SU-DHL-6 (cell line): ENCODE measurements around the gene NCKAP1.
A peak's percentile ranks its signal among the peaks of the same experiment; 100 is the strongest.

Experiments used
- H2AFZ ChIP-seq: fragments of 200-600 bp; sonication (generic); 2 replicates; pipeline ENCODE4 v1.6.1; 2014; ENCODE audit warnings: low read depth, mild to moderate bottlenecking, moderate library complexity, mixed read lengths, antibody characterized with exemption, low read length; ENCODE audit not compliant: severe bottlenecking
- H3F3A ChIP-seq: fragments of 200-600 bp; shearing (Covaris generic); 2 replicates; pipeline ENCODE4 v1.6.0; 2016; ENCODE audit warnings: antibody characterized with exemption, mild to moderate bottlenecking; ENCODE audit not compliant: insufficient read depth
- H3K27ac ChIP-seq: fragments of 200-600 bp; sonication (generic); 2 replicates; pipeline ENCODE4 v1.5.1; 2016; ENCODE audit warnings: low read depth, mild to moderate bottlenecking, low read length, moderate library complexity, mixed read lengths
- H3K27me3 ChIP-seq: fragments of 200-600 bp; sonication (generic), shearing (Covaris generic); 2 replicates; pipeline ENCODE4 v1.6.0; 2014; ENCODE audit warnings: mild to moderate bottlenecking, low read length
- H3K36me3 ChIP-seq: fragments of 200-600 bp; sonication (generic); 2 replicates; pipeline ENCODE4 v1.6.1; 2014; ENCODE audit warnings: mild to moderate bottlenecking, low read length, mixed read lengths
- H3K4me2 ChIP-seq: fragments of 300-600, 200-600 bp; shearing (Covaris generic), sonication (generic); 2 replicates; pipeline ENCODE4 v1.6.0; 2014; ENCODE audit warnings: low read length, low read depth, mild to moderate bottlenecking; ENCODE audit not compliant: poor library complexity, severe bottlenecking
- H3K4me3 ChIP-seq: fragments of 200-600 bp; sonication (generic); 2 replicates; pipeline ENCODE4 v1.5.1; 2014; ENCODE audit warnings: antibody characterized with exemption, low read length, mild to moderate bottlenecking, mixed read lengths; ENCODE audit not compliant: insufficient read depth, poor library complexity, severe bottlenecking
- H3K79me2 ChIP-seq: fragments of 200-600 bp; sonication (generic); 2 replicates; pipeline ENCODE4 v1.6.1; 2014; ENCODE audit warnings: mild to moderate bottlenecking, low read length, moderate library complexity; ENCODE audit not compliant: insufficient read depth
- H3K9ac ChIP-seq: fragments of 200-600 bp; sonication (generic); 2 replicates; pipeline ENCODE4 v1.7.0; 2014; ENCODE audit warnings: mild to moderate bottlenecking, low read length
- H3K9me2 ChIP-seq: fragments of 200-600 bp; sonication (generic); replicated peaks from 2 replicates; pipeline ENCODE4 v1.6.1; 2014; ENCODE audit warnings: low read length; ENCODE audit not compliant: insufficient read depth
- H3K9me3 ChIP-seq: fragments of 200-600 bp; sonication (generic); 2 replicates; pipeline ENCODE4 v1.6.1; 2014; ENCODE audit warnings: low read length, mixed read lengths; ENCODE audit not compliant: insufficient read depth
- H4K20me1 ChIP-seq: fragments of 200-600 bp; sonication (generic); 2 replicates; pipeline ENCODE4 v1.6.1; 2014; ENCODE audit warnings: low read depth, mild to moderate bottlenecking, antibody characterized with exemption, low read length, moderate library complexity, mixed read lengths
- EZH2phosphoT487 ChIP-seq: fragments of 200-600 bp; sonication (generic), shearing (Covaris generic); conservative IDR thresholded peaks from 2 replicates; pipeline ENCODE4 v1.6.1; 2018; ENCODE audit warnings: mild to moderate bottlenecking, antibody characterized with exemption, low read length, moderate library complexity, mixed read lengths
- TF ChIP-seq, protein P1 (sequence below): fragments of 200-600 bp; sonication (generic); IDR thresholded peaks from one replicate; pipeline ENCODE4 v1.5.1; 2017; ENCODE audit warnings: antibody characterized with exemption, mild to moderate bottlenecking, low read length, moderate library complexity; ENCODE audit not compliant: insufficient read depth, poor library complexity, severe bottlenecking

Gene NCKAP1

DNA sequence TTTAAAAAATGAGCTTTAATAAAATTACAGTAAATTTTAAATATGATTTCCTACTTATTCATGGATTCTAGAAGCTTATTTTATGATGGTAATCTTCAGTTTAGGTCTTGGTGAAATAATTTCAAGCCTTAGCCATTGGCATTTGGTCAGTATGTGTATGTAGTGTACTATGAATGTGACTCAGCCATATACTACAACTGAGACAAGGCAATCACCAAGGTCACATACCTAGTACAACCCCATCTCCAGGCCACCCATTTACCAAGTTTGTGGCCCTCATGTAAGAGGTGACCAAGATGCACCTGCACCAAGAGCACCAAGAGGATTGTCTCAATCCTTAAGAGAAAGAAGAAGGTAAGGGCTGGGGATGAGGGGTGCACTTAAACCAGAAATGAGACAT lies 117.0 kb downstream of the NCKAP1 start:
- Histone ChIP-seq H3K27ac (no peak overlapping the region), H3K27me3 (no peaks in the 10 kb centered on the region), H2AFZ (no peak overlapping the region), H3K9me3 (no peaks in the 10 kb centered on the region), H3K9ac (no peak overlapping the region), H3K79me2 (no peaks in the 10 kb centered on the region), H3K9me2 (no peaks in the 10 kb centered on the region), H3K36me3 (no peaks in the 10 kb centered on the region), H3F3A (no peaks in the 10 kb centered on the region), H3K4me2 (peak overlapping the region; percentile 30), H4K20me1 (no peaks in the 10 kb centered on the region), H3K4me3 (no peak overlapping the region)
- no peak for TF ChIP-seq EZH2phosphoT487
- TF ChIP-seq, protein P1, sequence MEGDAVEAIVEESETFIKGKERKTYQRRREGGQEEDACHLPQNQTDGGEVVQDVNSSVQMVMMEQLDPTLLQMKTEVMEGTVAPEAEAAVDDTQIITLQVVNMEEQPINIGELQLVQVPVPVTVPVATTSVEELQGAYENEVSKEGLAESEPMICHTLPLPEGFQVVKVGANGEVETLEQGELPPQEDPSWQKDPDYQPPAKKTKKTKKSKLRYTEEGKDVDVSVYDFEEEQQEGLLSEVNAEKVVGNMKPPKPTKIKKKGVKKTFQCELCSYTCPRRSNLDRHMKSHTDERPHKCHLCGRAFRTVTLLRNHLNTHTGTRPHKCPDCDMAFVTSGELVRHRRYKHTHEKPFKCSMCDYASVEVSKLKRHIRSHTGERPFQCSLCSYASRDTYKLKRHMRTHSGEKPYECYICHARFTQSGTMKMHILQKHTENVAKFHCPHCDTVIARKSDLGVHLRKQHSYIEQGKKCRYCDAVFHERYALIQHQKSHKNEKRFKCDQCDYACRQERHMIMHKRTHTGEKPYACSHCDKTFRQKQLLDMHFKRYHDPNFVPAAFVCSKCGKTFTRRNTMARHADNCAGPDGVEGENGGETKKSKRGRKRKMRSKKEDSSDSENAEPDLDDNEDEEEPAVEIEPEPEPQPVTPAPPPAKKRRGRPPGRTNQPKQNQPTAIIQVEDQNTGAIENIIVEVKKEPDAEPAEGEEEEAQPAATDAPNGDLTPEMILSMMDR, result no peak

DNA sequence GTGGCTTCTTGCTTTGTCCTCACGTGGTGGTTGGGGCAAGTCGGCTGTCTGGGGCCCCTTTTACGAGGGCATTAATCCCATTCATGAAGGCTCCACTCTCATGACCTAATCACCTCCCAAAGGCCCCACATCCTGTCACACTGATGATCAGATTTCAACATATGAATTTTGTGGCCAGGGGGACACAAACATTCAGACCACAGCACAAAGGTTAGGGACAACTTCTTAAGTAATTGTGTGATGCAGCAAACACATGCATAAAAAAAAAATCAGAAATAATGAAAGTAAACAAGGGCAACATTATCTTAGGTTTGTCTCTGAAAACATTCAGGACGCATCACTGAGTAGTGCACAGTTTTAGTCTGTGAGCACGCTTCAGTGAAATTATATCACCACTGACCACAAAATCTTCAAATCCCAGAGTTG lies 117.6 kb downstream of the NCKAP1 start:
- H4K20me1 ChIP-seq, result no peaks in the 10 kb centered on the region
- TF ChIP-seq EZH2phosphoT487, result no peak
- TF ChIP-seq, protein P1, result no peak
- H3K9me2 ChIP-seq, result no peaks in the 10 kb centered on the region
- no peaks in the 10 kb centered on the region for H3F3A ChIP-seq
- no peaks in the 10 kb centered on the region for H3K79me2 ChIP-seq
- no peak overlapping the region for H2AFZ ChIP-seq
- H3K27me3 ChIP-seq, result no peaks in the 10 kb centered on the region
- peak overlapping the region; percentile 30 for H3K4me2 ChIP-seq
- H3K9me3 ChIP-seq, result no peaks in the 10 kb centered on the region
- no peak overlapping the region for H3K9ac ChIP-seq
- H3K4me3 ChIP-seq, result no peak overlapping the region
- no peaks in the 10 kb centered on the region for H3K36me3 ChIP-seq
- no peak overlapping the region for H3K27ac ChIP-seq

DNA sequence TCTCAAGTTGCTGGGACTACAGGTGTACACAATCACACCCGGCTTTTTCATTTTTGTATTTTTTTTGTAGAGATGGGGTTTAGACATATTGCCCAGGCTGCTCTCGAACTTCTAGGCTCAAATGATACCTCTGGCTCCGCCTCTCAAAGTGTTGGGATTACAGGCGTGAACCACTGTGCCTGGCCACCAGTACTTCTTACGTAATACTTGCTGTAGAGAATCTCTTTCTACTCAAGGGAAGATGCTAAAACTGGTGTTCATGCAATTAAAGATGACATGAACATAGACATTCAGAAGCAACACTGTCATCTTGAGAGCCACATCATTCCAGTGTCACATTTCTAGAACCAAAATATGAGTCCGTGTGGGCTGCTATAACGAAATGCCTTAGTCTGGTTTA lies 118.2 kb downstream of the NCKAP1 start:
- Histone ChIP-seq H2AFZ (no peak overlapping the region), H4K20me1 (no peaks in the 10 kb centered on the region), H3K27ac (no peak overlapping the region), H3K27me3 (no peaks in the 10 kb centered on the region), H3F3A (no peaks in the 10 kb centered on the region), H3K79me2 (no peaks in the 10 kb centered on the region), H3K4me2 (no peak overlapping the region), H3K9me3 (no peaks in the 10 kb centered on the region), H3K36me3 (no peaks in the 10 kb centered on the region), H3K4me3 (no peak overlapping the region), H3K9ac (no peak overlapping the region), H3K9me2 (no peaks in the 10 kb centered on the region)
- no peak for TF ChIP-seq EZH2phosphoT487
- TF ChIP-seq, protein P1, result no peak
